ENCODE results near the gene POGK. TPM values are rescaled to one million over a fixed set of nuclear protein-coding genes. Genes with fewer than 3 reads are reported as not detected.

Gene POGK
- total and polyA plus RNA-seq, 9 of the 15 experiments (the other 6 are each of a cell fraction or from before 2014, with no cell fraction given): 6.1 to 44.5 (median 24.3) TPM

DNA sequence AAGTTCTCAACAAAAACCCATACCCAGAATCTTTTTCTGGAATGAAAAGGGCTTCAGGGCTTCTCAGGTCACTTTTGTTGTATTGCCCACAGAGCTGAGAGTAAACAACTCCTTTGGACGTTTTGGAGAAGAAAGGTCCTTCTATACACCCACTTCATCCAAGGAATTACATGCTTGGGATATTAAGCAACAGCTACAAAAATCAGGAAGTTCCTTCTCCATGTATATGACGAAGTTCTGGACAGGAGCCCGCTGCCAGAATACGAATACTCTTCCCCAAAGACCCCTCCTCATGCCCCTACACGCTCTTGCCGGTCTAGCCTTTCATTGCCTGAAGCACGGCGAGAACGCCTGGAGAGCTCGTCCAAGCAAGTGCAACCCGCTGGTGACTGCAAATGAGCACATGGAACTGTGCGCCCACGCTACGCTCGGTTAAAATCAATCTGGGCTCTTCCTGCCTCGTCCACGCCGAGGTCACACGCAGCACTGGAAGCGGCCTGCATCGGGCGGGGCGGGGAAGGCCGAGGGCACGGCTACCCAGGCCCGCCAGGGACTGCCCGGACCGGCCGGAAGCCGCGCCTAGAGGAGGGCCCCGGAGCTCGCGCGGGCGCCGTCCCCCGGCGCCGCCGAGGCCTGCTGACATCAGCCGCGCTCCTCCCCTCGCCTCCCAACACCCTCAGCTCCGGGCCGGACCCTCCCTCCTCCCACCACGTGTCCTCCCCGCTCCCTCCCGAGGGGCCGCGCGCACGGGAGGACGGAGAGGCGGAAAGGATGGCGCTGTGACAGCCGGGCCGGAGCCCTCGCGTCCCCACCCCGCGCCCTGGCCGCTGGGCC, at the start of gene POGK (continued):
- TF ChIP-seq HBP1 (CRISPR knock-in tag; IDR thresholded peaks at IDR 0.05) (peak; percentile 38; the same call in 1 of the 2 replicates), PRMT5 (CRISPR knock-in tag; IDR thresholded peaks at IDR 0.05) (no peak), IRF9 (tag; IDR thresholded peaks at IDR 0.05) (no peak), ZNF263 (CRISPR knock-in tag; IDR thresholded peaks at IDR 0.05; ENCODE audit: borderline replicate concordance) (peak; percentile 99), ZNF589 (CRISPR knock-in tag; IDR thresholded peaks at IDR 0.05; ENCODE audit: low read depth) (peak; percentile 34; the same call in 1 of the 2 replicates), RBM22 (IDR thresholded peaks at IDR 0.05; ENCODE audit: low read depth, low read length, poor library complexity, severe bottlenecking) (no peak), TFAM (CRISPR knock-in tag; conservative IDR thresholded peaks at IDR 0.05) (no peak), MAFF (IDR thresholded peaks at IDR 0.05; ENCODE audit: low read length) (no peak), NR1H2 (CRISPR knock-in tag; IDR thresholded peaks at IDR 0.05) (0 out of 2 replicates have a peak, but pooled peaks have one; percentile 53), WHSC1 (IDR thresholded peaks at IDR 0.05; ENCODE audit: low read length) (no peak), MAFK (IDR thresholded peaks at IDR 0.05; ENCODE audit: low read length) (0 out of 2 replicates have a peak, but pooled peaks have one; percentile 5), E2F6 (IDR thresholded peaks at IDR 0.05; ENCODE audit: borderline replicate concordance in 1 of 2, extremely low read depth in 1 of 2, insufficient read depth in 1 of 2, insufficient read length in 1 of 2, low read depth in 1 of 2, low read length in 1 of 2, poor library complexity in 1 of 2, severe bottlenecking in 1 of 2) (peak; percentile 91 to 94), FOXK1 (CRISPR knock-in tag; IDR thresholded peaks at IDR 0.05; ENCODE audit: borderline replicate concordance) (no peak), ELF1 (tag; IDR thresholded peaks at IDR 0.05) (peak; percentile 48; the same call in 1 of the 2 replicates), COPS2 (conservative IDR thresholded peaks at IDR 0.05) (no peak), SREBF1 (IDR thresholded peaks at IDR 0.05; ENCODE audit: borderline replicate concordance, low read depth, low read length) (peak; percentile 69; the same call in 1 of the 2 replicates), ELF4 (CRISPR knock-in tag; IDR thresholded peaks at IDR 0.05) (no peak), ZZZ3 (IDR thresholded peaks at IDR 0.05) (no peak), MTA3 (IDR thresholded peaks at IDR 0.05; ENCODE audit: borderline replicate concordance) (peak; percentile 91), CCAR2 (IDR thresholded peaks at IDR 0.05; ENCODE audit: low read depth, low read length) (no peak), TGIF2 (CRISPR knock-in tag; IDR thresholded peaks at IDR 0.05) (no peak), PTRF (tag; IDR thresholded peaks at IDR 0.05) (no peak), THAP7 (CRISPR knock-in tag; IDR thresholded peaks at IDR 0.05) (no peak), RBM17 (IDR thresholded peaks at IDR 0.05; ENCODE audit: borderline replicate concordance, low read depth, low read length) (no peak)
